Effector CD8-positive, alpha-beta T cell (primary cell): Measurements from ENCODE around the gene LSM14B.
"Not testable (repeated sequence)": the region's sequence is repeated elsewhere in the genome, so short reads cannot be mapped to it uniquely, and the experiment has no call there.

Experiments used
- DNase-seq: peaks from one replicate; lab custom pipeline; 2025; lab: John Stamatoyannopoulos, UW

LSM14B gene

DNA sequence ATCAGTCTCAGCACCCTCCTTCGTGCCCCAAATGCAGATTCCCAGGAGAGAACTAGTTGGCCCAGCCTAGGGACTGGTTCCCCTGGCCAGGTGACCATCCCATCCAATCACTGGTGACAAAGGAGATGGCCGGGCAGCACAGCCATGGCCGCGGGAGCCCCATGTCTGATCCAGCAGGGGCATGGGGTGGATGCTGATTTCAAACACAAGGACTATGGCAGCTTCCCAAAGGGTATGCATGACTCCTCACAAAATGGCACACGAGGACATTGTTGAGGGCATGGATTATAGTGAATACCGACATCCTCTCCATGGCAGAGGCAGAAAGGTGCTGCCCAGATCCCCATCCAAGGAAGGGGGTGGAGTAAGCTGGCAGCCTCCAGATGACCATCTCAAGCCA lies 9.9 kb upstream of the LSM14B start:
- no peak for DNase-seq

DNA sequence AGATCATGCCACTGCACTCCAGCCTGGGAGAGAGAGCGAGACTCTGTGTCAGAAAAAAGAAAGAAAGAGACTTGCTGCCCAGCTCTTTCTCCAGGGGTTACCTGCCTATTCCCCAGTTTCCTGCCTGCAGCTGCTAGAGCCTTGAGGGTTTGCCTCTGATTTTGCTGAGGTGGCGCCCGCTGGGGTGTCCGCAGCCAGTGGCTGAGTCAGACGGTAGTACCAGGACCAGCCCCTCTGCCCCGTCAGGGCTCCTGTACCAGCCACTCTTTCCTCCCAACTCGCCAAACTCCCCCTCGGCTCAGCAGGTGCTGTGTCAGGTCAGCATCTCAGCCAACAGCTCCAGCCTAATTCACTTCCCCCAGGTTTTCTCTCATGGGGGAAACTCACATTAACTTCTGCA lies 7.4 kb upstream of the LSM14B start:
- DNase-seq, result no peak

DNA sequence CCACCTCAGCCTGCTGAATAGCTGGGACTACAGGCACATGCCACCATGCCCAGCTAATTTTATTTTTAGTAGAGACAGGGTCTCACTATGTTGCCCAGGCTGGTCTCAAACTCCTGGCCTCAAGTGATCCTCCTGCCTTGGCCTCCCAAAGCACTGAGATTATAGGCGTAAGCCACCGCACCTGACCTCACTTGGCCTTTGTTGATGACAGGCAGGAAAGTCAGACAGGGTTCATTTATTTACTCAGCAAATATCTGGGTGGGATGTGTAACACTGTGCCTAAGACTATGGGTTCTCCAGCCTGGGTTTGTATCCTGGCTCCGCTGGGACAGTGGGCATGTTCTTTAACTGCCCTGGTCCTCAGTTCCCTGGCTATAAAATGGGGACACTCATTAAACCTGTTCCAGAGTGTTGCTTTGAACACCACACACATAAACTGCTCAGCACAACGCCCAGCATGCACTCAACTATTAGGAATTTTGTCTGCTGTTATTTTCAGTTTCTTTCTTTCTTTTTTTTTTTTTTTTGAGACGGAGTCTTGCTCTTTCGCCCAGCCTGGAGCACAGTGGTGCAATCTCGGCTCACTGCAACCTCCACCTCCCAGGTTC lies 6.4 kb upstream of the LSM14B start:
- not testable (repeated sequence) for DNase-seq

DNA sequence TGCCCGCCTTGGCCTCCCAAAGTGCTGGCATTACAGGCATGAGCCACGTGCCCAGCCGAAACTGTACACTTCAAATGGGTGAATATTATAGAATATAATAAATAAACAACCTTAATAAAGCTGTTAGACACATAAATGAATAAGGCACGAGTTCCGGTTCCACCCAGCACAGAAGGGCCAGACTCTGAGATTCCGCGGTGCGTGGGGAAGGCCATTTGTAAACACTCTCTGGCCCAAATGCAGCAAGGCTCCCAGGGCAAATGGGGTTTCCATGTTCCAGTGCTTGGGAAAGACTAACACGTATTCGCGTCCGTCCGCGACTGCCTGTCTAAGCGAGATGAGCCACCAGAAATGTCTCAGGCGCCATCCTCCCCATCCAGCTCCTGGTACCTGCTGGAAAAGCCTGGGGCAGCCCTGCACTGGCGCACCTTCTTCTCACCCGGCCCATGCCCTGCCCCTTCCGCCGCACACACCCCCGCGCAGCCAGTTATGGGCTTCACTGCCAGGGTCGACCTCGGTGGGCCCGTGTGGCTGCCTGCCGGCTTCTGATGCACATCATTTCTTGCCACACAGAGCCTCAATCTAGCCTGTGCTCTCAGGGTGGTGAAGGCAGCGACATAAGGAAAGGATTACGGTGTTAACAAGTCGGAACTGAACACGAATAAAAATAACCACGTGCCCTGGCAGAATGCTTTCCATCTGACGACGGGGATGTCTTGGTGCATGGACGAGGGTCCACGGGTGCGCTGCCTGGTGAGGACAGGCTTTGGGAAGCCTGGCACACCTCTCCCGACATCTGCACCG lies 5.5 kb upstream of the LSM14B start:
- no peak for DNase-seq

- no peak for DNase-seq
These were observed 5.0 kb upstream of the LSM14B start for GRCh38 chr20:62117362-62117646.

GRCh38 chr20:62117658-62118057 lies 4.6 kb upstream of the LSM14B start:
- peak; percentile 60 for DNase-seq

- DNase-seq, result no peak
These were observed 3.9 kb upstream of the LSM14B start for GRCh38 chr20:62118113-62119043.

DNA sequence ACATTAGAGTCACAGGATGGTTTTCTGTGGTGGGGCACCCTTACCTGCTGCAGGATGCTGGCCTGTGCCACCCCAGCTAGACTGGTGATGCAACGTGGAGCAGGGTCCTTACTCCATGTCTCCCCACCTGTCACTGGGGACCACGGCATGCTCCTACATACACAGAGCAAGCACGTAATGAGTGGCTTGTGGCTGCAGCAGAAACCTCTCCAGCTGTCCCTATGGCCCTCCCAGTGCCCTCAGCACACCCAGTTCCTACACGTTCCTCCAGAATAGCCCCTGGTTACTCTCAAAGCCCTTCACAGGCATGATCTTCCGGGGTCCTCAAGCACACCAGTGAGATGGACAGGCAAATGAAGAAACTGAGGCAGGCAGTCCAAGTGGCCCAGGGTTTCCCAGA lies 3.2 kb upstream of the LSM14B start:
- no peak for DNase-seq

DNA sequence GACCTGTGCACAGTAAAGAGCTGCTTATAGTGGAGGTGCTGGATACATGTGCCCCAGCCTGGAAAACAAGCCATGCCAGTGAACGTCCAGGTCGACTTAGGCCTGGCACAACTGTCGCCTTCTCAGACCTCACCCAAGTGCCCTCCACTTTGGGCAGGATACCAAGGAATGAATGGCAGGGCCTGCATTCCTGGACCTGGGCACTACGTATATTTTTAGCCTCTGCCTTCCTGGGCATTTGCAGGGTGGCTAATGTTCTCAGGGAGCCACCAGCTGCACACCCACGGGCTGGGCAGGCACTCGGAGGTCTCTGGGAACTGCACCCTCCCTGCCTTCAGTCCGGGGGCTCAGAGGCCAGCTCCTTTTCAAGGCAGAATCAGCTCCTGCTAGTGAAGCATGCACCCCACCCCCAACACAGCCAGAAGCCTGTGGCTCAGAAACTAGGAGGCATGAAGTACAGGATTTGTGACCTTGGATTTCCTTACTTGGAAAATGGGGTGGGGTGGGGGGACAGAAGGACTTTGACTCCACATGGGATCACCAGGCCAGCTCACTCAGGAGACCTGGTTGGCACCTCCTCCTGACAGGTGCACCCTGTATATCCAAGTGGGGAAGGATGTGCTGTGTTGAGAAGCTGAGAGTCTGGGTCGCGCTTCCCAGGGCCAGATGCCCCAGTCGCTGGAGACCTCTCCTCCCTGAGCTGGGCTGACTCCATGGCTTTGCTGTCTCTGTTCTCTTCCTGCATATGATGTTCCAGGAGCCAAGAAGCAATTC lies 2.5 kb upstream of the LSM14B start:
- no peak for DNase-seq

GRCh38 chr20:62120365-62120762 lies 1.9 kb upstream of the LSM14B start:
- DNase-seq, result no peak

- DNase-seq, result no peak
These were observed 1.1 kb upstream of the LSM14B start for GRCh38 chr20:62120990-62121775.

DNA sequence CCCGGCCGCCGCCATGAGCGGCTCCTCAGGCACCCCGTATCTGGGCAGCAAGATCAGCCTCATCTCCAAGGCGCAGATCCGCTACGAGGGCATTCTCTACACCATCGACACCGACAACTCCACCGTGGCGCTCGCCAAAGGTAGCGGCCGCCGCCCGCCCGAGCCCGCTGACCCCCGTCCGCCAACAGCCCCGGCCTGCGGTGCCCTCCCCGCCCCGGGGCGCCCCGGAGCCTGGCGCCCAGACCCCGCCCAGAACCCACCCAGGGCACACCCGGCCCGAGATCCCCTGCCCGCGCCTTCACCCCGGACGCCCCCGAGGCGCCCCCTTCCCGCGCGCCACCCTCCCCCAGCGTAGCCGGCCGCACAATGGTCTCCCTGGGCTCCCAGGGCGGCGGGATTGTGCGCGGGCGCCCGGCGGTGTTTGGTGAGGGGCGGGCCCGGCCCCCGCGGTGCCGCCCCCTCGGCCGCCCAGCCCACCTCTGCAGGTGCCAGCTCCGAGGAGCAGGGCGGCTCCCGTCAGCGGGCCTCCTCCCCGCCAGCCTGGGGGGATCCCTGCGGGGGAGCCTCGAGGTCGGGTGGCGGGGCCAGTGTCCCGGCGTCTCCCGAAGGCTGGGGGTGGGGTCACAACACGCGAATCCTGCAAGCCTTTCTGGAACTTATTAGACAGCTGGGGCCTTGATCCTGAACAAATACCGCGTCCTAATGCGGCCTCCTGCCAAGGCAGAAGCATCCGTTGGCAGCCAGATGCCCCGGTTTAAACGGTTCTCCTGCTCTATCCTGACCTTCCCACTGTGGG lies 577 bp downstream of the LSM14B start:
- DNase-seq, result peak; percentile 54

DNA sequence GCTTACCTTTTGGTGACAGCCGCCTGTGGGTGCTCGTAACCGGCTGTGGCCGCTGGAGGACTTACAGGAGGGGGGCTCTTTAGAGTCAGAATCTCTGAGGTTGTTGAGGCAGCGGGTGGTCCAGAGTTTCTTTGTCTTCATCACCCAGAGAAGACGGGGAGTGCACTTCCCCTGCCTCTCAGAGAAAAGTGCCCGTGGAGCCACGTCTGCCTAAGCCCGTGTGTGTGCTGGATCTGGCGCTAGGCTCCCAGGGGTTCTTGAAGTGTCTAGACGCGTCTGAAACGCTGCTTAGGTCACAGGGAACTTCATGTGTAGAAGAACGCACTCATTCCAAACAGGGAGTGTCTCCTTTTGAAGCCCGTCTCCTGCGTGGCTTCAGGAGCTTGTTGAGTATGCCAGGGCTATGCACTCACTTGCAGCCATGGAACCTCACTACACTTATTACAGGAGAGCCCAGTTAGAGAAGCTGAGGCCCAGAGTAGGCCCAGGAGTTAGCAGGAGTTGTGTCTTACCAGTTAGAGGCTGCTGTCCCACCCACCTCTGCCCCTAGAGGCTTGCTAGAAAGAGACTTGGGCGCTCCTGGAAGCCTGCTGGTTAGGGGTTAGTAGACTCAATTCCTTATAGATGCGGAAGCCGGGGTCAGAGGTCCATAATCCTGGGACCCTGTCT lies 1.3 kb downstream of the LSM14B start:
- DNase-seq, result no peak

GRCh38 chr20:62126141-62126540 lies 3.9 kb downstream of the LSM14B start:
- no peak for DNase-seq

DNA sequence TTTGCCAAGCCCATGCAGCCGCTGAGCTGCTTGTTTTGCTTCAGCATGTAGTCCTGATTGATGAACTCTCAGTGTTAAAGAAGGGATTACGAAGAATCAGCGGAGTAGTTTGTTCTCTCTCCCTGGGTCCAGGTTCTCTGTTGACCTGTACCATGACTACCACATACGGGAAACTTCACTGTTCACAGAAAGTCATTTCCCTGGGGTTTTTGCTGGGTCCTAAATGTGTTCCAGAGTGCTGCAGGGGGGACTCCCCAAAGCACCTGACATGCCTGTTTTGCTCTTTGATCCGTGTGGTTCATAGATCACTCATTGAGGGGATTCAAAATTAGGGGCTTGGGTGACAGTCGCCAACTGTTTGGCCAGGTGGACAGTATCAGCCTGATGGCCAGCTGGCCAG lies 5.5 kb downstream of the LSM14B start:
- no peak for DNase-seq

DNA sequence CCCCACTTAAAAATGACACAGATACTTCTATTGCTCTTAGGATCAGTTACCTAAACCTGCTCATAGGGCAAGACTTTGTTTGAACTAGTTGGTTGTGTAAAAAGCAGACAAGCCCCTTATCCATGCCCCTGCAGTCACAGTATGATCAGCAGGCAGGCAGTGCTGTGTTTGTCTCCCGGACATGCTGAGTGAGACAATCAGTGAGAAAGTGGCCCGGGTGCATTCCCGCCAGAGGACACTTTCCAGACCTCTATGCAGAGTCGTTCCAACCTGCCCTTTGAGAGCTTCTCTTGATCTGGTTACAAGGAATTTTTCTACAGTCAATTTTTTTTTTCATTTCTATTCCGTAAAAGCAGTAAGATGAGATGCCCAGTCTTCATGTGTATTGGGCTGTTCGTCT lies 6.2 kb downstream of the LSM14B start:
- DNase-seq, result no peak

DNA sequence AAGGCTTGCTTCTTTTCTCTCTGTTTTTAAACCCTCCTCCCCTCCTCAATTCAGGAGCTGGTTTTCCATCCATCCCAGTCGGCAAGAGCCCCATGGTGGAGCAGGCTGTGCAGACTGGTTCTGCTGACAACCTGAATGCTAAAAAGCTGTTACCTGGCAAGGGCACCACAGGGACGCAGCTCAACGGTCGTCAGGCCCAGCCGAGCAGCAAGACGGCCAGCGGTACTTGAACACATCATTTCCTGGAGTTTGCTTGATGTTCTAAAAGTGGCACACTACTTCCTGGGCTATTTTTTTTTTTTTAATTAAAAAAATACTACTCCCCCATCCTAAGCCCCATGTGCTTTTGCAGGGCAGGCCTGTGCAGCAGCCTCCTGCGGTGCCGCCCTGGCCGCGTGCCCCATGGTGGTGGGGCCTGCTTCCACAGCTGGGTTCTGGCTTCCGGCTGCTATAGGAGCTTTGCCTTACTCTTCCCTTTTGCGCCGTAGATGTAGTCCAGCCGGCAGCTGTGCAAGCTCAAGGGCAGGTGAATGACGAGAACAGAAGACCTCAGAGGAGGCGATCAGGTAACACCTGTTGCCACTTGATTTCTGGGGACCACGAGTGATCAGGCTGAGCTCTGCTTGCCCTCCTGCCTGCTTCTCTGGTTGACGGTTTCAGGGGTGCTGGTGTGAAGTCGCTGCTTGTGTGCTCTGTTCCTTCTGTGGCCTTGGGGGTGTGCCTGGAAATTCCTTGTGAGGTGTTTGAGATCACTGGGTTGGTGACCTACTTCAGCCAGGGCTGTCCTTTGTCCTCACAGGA lies 7.7 kb downstream of the LSM14B start:
- DNase-seq, result no peak

DNA sequence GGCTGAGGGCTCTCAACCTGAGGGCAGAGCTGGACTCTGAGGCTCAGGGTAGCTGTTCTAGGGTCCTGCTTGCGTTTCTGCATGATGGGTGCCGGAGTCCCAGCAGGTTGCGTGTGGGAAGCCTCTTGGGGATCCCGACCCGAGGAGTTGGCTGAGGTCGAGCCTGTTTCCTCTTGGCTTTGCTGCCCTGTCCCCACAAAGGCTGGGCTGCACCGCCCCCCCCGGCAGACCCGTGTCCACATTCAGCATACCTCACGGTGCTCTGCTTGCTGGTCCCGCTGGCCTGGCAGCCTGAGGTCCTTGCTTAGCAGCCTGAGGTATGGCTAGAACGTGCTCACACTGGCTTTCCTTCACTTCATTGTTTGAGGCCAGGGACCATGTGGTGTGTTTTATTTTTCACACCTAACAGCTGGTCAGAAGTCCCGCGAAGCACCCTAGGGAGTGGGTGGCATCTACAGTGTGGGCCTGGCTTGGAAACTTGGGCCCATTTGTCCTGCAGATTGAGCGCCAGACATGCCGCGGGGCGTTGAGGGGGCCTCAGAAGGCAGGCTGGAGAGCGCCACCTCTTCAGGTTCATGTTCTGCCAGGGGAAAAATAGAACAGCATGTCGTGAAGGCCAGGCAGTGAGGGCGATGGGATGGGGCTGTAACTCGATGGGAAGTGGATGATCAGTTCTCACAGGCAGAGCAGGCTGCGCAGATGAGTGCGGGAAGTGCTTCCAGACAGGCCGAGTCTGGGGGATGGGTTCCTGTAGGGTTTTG lies 9.5 kb downstream of the LSM14B start:
- DNase-seq, result no peak
